GM04504 (cell line): ENCODE measurements around the gene TMEM131.
"Not testable (repeated sequence)": the region's sequence is repeated elsewhere in the genome, so short reads cannot be mapped to it uniquely, and the experiment has no call there.

ENCODE experiments used
- DNase-seq: peaks from one replicate; pipeline ENCODE4 v3.0.0-alpha.2; 2012; ENCODE audit warnings: low read depth

Gene TMEM131

DNA sequence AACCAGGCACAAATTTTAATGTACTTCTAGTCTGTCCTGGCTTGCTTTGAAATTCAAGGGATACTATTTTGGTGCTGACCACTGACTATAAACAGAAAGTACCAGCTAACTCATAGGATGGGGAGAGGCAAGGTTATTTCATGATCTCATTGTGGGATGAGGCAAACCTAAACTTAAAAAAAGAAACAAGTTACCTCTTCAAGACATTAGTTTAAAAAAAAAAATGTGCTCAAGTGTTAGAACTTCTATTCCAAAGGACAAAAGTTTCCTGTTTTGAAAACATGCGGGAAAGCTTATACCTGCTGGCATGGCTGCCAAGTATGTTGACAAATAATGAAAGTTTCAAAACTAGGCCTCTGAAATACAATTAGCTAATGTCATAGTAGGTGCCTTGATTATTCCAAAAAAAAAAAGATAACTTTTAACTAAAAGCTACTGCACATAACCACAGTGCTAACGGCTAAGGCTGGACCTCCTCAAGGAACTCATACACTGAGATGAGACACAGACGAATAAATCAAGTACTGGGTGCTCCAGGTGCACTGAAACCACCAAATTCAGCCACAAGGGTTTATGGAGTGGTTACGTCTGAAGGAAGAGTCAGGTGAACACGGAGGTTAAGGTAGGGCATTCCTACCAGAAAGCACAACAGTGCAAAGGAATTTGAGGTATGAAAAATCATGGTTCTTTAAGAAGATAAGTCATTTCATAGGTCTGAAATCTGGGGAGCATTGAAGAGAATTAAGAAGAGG, 38.1 kb downstream of the TMEM131 start:
- DNase-seq: no peak

DNA sequence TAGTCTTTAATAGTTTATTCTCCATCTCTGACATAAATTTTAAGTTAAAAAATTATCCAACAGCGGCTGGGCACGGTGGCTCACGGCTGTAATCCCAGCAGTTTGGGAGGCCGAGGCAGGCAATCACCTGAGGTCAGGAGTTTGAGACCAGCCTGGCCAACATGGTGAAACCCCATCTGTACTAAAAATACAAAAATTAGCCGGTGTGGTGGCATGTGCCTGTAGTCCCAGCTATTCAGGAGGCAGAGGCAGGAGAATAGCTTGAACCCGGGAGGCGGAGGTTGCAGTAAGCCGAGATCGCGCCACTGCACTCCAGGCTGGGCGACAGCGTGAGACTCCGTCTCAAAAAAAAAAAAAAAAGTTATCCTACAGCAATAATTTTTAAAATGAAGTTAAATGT, 39.0 kb downstream of the TMEM131 start:
- not testable (repeated sequence) for DNase-seq

DNA sequence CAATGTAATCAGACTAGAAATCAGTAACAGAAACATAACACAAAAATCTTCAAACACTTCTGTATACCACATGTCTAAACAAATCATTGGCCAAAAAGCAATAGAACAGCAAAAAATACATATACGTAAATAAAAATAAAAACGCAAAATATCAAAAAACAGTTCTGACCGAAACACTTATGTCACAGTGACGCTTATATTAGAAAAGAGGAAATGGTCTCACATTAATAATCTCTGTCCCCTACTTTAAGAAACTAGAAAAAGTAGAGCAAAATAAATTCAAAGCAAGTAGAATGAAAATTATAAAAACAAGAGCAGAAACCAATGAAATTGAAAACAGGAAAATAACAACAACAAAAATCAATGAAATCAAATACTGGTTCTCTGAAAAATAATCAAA, 41.9 kb downstream of the TMEM131 start:
- no peak for DNase-seq

DNA sequence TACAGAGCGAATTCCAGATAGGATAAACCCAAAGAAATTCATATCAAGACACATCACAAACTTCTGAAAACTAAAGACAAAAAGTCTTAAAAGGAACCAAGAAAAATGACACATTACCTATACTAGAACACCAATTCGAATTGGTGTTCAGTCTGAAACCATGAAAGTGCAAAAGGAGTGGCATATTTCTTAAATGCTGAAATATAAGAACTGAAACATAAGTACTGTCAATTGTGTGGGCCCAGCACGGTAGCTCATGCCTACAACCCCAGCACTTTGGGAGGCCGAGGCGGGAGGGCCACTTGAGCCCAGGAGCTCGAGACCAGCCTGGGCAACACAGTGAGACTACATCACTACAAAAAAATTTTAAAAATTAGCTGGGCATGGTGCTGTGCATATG, 43.4 kb downstream of the TMEM131 start:
- DNase-seq: no peak

DNA sequence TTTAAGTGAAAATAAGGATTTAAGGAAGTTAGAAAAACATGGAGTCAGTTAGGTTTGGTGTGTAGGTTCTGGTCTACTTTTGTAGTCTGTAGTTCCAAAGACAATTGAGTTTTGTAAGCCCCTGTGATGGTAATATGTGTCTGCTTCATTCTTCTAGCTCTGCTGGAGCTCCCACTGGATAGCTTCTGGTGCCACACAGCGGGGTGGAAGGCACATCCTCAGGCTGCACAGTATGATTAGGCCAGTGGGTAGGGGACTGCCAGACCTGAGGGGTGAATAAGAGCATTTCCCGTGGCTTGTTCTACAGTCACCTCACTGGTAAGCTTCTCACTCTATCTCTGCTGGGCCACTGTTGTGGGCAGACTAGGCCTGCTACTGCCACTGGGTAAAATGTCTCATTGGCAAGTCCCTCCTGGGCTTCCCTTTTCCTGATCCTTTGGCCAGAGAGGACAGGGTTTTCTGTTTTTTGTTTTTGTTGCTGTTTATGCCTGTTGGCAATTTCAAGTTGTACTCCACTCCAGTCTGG, 44.5 kb downstream of the TMEM131 start:
- DNase-seq: no peak

DNA sequence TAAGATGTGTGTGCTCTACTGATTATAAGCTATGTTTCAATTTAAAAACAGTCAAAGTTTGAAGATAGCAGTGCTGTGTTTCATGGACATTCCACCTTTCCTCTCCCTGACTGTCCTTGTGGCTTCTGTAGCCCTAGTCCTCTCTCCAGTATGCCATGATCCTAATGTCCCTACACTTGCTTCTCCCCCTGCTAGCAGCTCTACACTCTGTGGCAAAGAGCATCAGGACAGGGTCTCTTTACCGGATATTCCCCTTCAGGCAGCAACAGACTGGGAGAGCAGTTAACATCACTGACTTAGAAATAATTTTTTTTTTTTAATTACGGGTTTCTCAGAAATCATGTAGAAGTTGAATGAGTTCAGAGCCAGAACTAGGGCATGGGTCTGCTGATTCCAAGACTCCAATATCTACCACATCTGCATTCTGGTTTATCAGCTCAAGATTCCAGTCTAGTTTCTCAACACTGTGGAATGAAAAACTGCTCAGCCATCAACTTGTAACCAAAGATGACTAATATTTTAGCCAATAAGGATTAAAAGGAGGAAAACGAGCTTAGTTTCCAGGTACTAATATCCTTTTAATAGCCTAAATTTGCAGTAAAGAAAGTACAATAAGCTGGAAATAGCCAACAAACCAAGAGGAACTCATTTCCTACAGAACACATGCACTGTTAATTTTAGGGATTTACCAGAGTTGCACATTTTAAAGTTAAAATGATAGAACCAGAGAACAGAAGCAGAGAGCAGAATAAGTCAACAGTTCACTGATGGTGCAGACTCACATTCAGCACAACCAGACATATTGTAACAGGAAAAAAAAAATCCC, 45.2 kb downstream of the TMEM131 start:
- peak; percentile 40 for DNase-seq

DNA sequence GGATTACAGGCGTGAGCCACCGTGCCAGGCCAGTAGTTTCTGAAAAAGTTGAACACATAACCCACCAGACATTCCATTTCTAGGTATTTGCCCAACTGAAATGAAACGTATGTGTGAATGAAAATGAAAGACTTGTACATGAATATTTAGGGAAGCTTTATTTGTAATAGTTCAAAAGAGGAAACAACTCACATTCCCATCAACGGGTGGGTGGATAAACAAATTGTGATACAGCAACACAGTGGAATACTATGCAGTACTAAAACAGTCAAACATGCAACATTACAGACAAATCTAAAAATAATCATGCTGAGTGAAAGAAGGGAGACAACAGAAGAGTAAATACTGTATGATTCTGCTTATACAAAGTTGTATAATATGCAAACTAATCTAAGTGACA, 46.8 kb downstream of the TMEM131 start:
- no peak for DNase-seq

DNA sequence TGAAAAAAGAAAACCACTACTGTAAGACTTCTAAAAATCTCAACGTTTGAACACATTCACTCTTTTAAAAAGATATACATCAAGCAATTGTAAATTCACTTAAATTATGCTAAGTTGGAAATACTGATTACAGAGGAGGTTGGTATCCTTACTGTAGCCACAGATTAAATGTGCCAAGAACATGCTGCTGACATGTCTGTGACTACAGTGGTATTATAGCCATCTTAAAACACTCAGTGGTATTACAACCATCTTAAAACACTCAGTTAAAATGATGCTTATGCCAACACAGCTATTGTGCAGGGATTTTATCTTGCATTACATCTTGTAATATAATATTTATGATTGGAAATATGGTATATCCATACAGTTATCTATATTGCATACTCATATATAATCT, 50.0 kb downstream of the TMEM131 start:
- no peak for DNase-seq

DNA sequence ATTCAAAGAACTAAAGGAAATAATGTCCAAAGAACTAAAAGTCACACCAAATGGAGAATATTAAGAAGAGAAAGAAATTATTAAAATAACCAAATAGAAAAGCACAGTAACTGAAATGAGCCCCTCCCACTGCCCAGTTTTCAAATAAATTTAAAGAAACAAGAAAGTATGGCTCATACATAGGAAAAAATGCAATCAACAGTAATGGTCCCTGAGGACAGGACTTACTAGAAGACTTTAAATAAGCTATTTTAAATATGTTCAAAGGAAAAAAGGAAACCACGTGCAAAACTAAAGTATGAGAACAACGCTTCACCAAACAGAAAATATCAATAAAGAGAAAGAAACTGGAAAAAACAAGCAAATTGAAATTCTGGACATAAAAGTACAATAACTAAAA, 58.9 kb downstream of the TMEM131 start:
- DNase-seq: no peak

DNA sequence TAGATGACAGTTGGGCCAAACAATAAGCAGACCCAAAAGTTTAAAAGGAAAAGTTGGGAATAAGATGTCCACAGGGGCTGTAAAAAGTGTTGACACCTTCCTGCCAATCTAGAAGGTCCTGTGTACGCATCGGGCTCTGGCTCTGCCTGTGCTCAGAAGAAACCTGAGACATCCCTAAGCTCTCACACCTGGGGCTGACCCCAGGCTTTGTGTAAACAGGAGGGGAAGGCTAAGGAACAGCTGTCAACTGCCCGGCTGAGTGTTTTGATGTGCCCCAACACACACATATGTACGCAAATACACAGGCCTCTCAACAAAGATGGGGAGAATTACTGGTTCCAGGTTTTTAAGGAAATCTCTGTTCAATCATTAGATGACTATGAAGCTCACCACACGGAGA, 59.5 kb downstream of the TMEM131 start:
- no peak for DNase-seq

DNA sequence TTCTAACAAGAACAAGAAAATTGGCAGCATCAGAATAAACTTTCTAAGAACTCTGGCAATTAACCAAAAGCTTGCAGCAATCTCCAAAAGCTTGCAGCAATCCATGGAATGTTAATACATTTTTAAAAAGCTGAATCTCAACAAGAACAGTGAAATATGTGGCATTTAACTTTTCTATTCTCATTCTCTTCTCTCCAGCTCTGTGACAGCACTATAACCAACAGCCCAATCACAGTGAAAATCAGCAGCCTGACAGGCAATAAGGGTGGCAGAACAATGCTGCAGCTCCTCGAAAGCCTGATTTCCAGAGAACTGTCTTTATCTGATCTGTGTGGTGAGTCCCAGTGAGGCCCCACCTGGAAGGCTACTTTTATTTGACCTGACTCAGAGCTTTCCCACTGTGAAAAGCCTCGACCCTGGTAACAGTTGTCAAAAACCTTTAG, 60.0 kb downstream of the TMEM131 start:
- peak; percentile 31 for DNase-seq

DNA sequence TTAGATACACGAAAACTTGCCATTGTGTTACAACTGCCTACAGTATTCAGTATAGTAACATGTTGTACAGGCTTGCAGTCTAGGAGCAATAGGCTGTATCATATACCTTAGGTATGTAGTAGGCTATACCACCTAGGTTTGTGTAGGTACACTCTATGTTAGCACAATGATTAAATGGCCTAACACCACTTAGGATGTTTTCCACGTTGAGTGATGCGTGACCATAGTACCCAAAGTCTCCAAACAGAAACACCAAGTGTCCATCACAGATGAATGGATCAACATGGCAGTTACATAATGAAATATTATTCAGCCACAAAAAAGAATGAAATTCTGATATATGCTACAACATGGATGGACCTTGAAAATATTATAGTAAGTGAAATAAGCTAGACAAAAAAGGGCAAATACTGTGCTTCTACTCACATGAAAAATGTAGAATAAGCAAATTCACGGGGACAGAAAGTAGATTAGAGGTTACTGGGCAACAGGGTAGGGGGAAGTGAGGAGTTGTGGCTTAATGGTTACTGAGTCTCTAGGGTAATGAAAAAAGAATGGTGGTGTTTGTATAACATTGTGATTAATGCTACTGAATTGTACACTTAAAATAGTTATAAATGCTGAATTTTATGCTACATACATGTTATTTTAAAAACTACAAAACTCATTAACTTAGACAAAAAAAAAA, 62.6 kb downstream of the TMEM131 start:
- no peak for DNase-seq

DNA sequence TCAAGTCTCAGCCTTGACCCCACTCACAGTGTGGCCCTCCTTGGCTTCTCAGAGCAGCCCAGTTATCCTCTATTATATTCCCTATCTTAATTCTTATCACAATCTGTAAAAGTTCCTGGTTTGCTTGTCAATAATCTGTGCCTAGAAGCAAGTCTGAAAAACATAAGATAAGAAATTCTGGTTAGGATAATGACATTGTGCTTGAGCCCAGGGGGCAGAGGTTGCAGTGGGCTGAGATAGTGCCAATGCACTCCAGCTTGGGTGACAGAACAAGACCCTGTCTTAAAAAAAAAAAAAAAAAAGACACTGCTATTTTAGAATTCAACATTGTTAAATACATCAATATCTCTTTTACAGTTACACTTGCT, 63.9 kb downstream of the TMEM131 start:
- DNase-seq: no peak

DNA sequence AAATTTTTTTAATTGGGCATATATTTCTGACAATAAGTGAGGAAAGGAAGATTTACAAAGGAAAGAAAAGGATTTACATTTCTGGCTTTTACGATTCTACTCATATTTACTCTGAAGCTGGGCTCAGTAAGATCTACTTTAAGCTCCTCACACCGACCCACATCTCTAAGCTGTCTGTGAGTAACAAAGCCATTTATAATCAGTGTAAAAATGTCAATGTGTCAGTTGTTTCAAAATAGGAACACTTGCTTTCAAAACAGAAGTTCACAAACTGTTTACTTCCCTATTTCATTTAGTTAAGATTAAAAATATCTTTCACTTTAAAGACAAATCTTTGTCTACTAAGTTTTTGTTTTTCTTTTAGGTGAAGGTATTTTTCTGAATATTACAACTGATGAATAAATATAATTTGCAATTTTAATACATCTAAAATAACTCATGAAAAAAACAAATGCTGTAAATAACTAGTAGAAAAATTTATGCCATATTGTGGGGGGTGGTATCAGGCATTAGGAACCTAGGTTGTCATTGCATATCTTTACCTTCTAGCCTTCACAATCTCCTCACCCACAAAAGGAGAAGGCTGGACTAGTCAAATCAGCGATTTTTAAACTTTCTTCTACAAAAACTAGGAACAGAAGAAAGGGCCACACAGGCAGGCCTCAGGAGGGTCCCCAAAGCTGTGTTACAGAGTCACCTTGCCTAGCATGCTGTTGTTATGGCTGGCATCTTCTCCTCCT, 64.5 kb downstream of the TMEM131 start:
- DNase-seq: no peak

DNA sequence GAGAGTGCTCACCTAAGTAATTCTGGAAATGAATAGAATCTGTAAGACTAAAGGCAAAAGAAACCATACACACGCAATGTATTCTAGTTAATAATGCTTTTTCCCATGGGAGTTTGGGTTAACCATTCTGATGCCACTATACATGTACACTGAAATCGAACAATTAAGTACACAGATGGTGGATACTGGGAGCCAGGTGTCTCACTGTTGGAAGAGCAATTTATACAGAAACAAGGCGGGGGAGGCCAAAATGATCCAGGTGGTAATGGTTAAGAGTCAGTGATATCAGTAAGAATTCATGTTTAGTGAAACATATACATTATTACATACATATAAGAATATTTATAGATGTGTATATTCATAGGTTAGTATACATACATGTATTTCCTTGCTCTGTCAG, 67.2 kb downstream of the TMEM131 start:
- DNase-seq: no peak

DNA sequence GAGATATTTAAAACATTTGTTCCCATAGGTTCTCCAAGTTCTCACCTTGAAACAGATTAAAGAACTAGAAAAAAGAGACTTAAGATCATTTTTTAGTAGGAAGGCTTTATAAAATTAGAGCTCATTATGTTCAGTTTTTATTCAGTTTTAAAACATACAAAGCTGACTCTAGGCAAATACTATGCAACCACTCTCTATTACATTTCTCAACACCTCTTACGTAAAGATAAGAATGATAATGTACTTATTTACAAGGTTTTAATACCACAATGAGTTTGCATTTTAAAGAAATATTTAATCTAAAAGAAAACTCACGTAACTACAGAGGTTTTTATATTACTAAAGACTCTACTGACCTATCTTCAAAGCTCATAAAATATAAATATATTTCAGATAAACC, 68.8 kb downstream of the TMEM131 start:
- no peak for DNase-seq

DNA sequence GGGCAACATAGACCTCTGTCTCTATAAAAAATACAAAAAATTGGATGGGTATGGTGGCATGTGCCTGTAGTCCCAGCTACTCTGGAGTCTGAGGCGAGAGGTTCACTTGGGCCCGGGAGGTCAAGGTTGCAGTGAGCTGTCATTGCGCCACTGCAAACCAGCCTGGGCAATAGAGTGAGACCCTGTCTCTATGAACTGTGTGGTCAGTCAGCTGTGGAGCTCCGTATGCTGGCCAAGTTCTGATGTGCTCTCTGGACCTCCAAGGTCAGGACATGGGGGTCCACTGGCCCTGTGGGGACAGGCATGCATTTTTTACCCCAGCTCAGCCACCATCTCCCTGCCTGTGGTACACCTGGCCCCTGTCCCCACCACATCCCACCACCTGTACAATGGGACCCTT, 71.6 kb downstream of the TMEM131 start:
- DNase-seq: no peak

DNA sequence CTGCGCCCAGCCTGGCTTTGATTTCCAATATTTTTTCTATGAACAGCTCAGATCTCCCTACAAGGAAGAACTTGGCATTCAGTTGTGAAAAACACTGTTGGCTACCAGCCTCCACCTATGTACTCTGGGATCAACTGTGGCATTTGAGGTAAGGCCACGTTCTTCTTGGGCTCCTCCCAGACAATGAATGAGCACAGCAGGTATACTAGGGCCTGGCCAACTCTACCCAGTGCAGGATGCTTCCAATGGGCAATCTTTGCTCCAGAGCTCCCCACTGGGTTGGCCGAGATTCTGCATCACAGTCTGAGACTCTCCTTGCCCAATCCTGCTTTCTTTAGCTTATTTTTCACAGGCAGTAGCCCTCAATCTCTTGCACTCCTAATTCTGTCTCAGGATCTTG, 75.9 kb downstream of the TMEM131 start:
- no peak for DNase-seq

DNA sequence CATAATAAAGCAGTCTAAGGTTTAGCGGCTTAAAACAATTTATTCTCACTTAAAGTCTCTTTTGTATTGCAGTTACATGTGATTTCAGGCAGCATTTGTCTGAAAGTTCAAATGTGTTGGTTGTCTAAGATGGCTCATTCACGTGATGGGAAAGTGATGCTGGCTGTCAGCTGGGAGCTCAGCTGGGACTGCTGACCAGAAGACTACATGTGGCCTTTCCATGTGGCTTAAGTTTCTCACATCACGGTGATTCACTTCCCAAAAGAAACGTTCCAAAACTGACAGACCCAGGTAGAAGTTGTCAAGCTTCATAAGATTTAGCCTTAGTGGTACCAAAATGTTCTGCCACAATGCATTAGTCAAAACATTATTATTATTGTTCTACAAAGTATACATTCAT, 76.9 kb downstream of the TMEM131 start:
- no peak for DNase-seq

DNA sequence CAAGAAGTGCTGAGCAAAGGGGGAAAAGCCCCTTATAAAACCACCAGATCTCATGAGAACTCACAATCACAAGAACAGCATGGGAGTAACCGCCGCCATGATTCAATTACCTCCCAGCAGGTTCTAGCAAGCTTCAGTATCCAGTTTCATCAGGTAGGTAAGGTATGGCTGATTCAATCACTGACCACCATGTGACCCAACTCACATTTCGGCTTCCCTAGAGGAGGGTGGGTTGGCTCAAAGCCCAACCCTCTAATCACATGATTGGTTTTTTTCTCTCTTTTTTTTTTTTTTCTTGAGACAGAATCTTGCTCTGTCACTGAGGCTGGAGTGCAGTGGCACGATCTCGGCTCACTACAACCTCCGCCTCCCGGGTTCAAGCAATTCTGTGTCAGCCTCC, 78.1 kb downstream of the TMEM131 start:
- not testable (repeated sequence) for DNase-seq

DNA sequence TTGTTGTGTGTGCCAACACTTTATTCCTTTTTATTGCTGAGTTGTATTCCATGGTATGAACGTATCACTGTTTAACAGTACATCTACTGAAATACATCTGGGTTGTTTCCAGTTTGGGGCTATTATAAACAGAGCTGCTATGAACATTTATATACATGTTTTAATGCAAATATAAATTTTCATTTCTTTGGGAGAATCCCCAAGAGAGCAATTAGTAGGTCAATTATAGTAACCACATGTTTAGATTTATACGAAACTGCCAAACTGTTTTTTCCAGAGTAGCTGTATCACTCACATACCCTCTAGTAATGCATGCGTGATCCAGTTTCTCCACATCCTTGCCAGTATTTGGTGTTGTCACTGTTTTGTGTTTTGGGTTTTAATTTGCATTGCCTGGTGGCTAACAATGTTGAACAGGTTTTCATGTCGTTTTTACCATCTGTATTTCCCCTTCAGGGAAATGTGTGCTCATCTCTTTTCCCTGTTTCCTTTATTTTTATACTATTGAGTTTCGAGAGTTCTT, 81.0 kb downstream of the TMEM131 start:
- no peak for DNase-seq

DNA sequence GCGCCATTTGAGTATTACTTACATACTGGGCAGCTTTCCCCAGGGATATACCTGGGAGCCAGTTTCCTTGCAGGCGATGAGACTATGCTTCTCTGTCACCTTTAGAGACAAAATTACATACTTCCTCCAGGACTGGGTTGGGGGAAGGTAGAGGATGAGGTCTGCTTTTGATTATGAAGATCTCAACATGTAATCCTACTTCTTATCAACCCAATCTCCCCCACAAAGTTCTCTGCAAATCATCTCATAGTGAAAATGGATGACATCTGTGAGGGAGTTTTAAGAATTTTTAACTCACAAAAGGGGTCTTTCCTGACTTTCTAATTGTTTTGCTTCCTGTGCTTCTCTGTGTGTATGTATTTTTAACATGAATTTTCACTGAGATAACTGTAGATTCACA, 81.9 kb downstream of the TMEM131 start:
- DNase-seq: no peak
